A673 (cell line): ENCODE results near the gene SEMA4D.

Experiments
- EZH2 ChIP-seq: fragments of 200-600 bp; sonication (generic); IDR thresholded peaks from 2 replicates; pipeline ENCODE4 v1.6.1; 2017; ENCODE audit warnings: borderline replicate concordance, low read depth, mild to moderate bottlenecking, mixed read lengths, antibody characterized with exemption, low read length; ENCODE audit not compliant: poor library complexity, severe bottlenecking
- TF ChIP-seq, protein P1 (sequence below): fragments of 300-800, 200-600 bp; sonication (generic); conservative IDR thresholded peaks from 2 replicates; pipeline ENCODE4 v1.5.1; 2017; ENCODE audit warnings: low read depth, mild to moderate bottlenecking, antibody characterized with exemption, low read length, moderate library complexity, mixed read lengths

DNA sequence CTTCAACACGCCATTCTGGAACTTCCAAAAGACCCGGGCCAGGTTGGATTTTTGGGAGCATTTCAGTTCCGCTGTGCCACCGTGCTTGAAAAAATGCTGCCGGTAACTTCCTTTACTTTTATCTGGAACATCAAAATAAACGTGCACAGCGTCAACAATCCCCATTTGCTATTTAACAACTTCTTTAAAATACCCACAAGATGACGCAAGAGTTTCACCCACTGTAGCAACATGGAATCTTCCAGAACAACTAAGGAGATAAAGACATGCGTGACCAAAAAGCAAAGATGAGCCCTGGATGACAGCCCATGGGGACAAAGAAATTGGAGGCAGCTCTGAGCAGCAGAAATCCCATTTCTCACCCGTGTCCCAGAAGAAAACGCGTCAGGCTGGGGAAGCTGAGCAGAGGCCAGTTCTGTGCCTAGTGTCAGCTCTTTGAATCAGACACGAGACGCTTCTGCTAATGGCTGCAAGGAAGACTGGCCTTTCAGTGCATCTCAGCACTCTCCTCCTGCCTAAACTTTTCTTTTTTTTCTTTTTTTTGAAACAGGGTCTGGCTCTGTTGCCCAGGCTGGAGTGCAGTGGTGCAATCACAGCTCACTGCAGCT lies 118.3 kb downstream of the SEMA4D start:
- TF ChIP-seq EZH2, result no peak
- TF ChIP-seq, protein P1, sequence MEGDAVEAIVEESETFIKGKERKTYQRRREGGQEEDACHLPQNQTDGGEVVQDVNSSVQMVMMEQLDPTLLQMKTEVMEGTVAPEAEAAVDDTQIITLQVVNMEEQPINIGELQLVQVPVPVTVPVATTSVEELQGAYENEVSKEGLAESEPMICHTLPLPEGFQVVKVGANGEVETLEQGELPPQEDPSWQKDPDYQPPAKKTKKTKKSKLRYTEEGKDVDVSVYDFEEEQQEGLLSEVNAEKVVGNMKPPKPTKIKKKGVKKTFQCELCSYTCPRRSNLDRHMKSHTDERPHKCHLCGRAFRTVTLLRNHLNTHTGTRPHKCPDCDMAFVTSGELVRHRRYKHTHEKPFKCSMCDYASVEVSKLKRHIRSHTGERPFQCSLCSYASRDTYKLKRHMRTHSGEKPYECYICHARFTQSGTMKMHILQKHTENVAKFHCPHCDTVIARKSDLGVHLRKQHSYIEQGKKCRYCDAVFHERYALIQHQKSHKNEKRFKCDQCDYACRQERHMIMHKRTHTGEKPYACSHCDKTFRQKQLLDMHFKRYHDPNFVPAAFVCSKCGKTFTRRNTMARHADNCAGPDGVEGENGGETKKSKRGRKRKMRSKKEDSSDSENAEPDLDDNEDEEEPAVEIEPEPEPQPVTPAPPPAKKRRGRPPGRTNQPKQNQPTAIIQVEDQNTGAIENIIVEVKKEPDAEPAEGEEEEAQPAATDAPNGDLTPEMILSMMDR, result no peak
